HAP-1 (cell line): ENCODE measurements around the gene ATXN1.

Experiments
- DNase-seq, 2 experiments: peaks; one replicate each; pipeline ENCODE4 v3.0.0-alpha.2; 2016 to 2020; ENCODE audit warnings: low spot score in 2 of 2
- H3K27me3 ChIP-seq: fragments of 250-450 bp; sonication (Bioruptor Pico); 2 replicates; pipeline ENCODE4 v1.5.1; 2020; ENCODE audit warnings: low read depth, mild to moderate bottlenecking, moderate library complexity
- H3K36me3 ChIP-seq: fragments of 250-450 bp; sonication (Bioruptor Pico); replicated peaks from 2 replicates; pipeline ENCODE4 v1.5.1; 2020; ENCODE audit warnings: mild to moderate bottlenecking
- H3K4me1 ChIP-seq: fragments of 250-450 bp; sonication (Bioruptor Pico); 2 replicates; pipeline ENCODE4 v1.5.1; 2020; ENCODE audit warnings: mild to moderate bottlenecking
- H3K4me3 ChIP-seq: fragments of 250-450 bp; sonication (Bioruptor Pico); 2 replicates; pipeline ENCODE4 v1.5.1; 2020; ENCODE audit warnings: mild to moderate bottlenecking, moderate library complexity
- H3K9me3 ChIP-seq: fragments of 250-450 bp; sonication (Bioruptor Pico); 2 replicates; pipeline ENCODE4 v1.5.1; 2020; ENCODE audit warnings: mild to moderate bottlenecking, moderate library complexity
- in situ Hi-C: fragments of 300-500 bp; cut with MboI; formaldehyde crosslinking; loops from 3 replicates; pipeline ENCODE4 v1.14.3; 2020; ENCODE audit warnings: low sequenced_read_pairs, inconsistent platforms, mixed read lengths

The ATXN1 gene

DNA sequence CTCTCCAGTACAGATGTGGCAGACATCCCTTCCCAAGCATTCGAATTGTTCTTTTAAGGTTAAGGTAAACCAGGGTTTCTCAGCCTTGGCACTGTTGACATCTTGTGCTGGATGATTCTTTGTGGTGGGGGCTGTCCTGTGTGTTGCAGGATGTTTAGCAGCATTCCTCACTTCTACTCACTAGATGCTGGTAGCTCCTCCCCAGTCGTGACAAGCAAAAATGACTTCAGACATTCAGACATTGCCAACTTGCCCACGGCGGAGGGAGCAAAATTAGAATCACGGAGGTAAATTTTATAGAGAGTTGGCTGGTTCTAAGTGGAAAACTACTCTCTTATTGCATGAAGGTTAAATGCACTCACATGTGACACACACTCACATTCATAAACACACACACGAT lies 334.1 kb downstream of the ATXN1 start:
- no peaks in the 10 kb centered on the region for H3K9me3 ChIP-seq
- no peak for DNase-seq
- no peaks in the 10 kb centered on the region for H3K36me3 ChIP-seq
- in situ Hi-C loops, result no loop called here
- H3K27me3 ChIP-seq, result no peaks in the 10 kb centered on the region
- no peaks in the 10 kb centered on the region for H3K4me1 ChIP-seq
- H3K4me3 ChIP-seq, result no peak overlapping the region

DNA sequence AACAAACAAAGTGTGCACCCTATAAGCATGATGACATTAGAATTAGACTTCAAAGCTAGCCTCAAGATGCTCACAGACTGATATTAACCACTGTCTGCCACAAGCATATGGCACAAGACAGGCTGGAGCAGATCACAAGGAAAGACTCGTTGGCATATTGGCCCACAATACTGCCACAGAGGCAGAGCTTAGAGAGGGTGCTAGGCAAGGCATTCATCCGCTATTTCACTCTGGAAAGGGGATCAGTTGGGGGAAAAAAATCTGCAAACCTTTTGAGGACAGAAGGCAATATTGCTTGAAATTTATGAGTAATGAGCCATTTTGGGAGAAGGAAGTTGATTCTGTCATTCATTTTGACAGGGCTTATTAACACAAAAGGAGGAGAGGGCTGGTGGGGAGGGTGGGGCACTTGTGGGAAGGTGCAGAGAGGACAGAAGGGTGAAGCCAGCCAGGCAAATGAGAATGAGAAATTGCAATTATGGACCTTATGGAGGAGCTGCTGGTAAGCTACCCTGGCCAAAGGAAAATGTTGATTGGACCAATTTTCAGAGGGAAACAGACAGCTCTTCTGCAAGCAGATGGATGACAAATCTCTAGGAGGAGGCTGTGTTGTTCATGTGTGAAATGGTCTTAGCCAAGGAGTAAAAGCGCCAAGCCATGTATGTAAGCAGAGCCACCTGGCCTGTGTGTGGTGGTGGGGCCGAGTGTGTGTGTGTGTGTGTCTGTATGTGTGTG lies 335.2 kb downstream of the ATXN1 start:
- Histone ChIP-seq H3K4me3 (no peak overlapping the region), H3K27me3 (no peaks in the 10 kb centered on the region), H3K4me1 (no peaks in the 10 kb centered on the region), H3K36me3 (no peaks in the 10 kb centered on the region), H3K9me3 (no peaks in the 10 kb centered on the region)
- in situ Hi-C loops, result no loop called here
- no peak for DNase-seq

DNA sequence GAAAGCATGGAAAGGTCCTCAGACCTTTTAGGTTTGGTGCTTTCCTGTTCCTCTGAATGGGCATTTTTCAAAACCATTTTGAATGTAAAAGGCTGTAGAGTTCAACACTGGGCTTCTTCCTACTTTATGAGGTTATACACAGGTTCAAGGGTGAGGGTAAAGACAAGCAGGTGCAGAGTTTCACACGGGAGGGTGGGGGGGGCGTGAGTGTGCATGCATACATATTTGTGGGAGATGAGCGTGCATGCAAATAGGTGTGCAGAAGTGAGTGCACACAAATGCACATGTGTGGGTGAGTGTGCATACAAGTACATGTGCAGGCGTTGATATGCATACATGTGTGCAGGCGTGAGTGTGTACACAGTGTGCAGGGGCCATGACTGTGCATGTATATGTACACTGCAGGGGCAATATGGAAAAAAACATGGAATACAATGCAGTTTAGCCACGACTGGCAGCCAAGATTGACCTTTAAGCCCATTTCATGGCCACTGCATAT lies 339.7 kb downstream of the ATXN1 start:
- in situ Hi-C loops, result no loop called here
- Histone ChIP-seq H3K36me3 (no peaks in the 10 kb centered on the region), H3K4me1 (peaks cover 6% of the 10 kb centered on the region), H3K4me3 (no peak overlapping the region), H3K27me3 (no peaks in the 10 kb centered on the region), H3K9me3 (no peaks in the 10 kb centered on the region)
- no peak for DNase-seq

DNA sequence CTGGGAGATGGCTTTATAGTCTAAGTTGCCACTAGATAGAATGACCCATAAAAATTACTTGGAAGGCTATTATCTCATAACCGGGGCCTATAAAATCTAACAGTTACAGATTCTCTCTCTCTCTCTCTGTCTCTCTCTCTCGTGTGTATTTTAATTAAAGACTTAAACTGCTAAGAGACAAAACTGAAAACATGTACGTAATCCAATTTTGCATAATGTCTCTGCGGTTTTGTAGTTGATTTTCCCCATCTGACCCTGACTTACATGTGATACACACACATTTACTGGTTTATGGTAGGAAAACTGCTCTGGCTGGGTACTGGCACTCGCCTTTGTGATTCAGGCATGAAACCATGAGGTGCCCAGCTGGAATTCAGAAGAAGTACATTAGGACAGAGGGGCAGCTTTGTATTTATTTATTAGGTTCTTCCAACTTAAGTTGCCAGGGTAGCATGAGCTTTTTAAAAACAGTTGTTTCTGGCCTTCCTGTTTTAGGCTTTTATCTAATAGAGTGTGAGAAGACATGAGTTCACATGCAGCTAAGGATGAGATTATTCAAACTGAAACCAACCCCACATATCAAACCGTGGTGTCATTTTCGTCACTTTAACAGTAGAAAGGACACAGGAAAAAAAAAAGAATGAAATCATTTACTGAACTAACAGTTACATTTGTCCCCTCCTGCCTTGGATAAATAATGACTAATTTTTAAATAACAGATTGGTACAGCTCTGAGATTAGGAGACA lies 340.4 kb downstream of the ATXN1 start:
- in situ Hi-C loops, result no loop called here
- H3K9me3 ChIP-seq, result no peaks in the 10 kb centered on the region
- H3K4me3 ChIP-seq, result no peak overlapping the region
- H3K4me1 ChIP-seq, result peaks cover 6% of the 10 kb centered on the region
- no peaks in the 10 kb centered on the region for H3K36me3 ChIP-seq
- no peaks in the 10 kb centered on the region for H3K27me3 ChIP-seq
- DNase-seq, result peak; percentile 13 to 23

DNA sequence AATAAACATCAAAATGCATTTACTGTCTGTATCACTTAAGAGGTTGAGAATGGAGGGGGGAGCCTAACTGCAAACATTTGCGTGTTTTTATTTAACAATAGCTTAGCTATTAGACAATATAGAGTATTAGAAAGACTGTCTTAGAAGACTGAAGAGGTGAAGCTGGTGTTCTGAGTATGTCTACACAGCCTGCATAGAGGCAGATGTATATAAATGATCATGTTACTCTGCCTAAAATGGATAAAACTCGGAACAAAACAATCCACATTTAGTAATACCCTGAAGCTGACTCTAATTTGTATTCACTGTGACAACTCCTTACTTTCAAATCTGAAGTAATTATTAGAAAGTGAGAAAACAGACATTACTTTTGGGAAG lies 340.9 kb downstream of the ATXN1 start:
- no peak for DNase-seq

DNA sequence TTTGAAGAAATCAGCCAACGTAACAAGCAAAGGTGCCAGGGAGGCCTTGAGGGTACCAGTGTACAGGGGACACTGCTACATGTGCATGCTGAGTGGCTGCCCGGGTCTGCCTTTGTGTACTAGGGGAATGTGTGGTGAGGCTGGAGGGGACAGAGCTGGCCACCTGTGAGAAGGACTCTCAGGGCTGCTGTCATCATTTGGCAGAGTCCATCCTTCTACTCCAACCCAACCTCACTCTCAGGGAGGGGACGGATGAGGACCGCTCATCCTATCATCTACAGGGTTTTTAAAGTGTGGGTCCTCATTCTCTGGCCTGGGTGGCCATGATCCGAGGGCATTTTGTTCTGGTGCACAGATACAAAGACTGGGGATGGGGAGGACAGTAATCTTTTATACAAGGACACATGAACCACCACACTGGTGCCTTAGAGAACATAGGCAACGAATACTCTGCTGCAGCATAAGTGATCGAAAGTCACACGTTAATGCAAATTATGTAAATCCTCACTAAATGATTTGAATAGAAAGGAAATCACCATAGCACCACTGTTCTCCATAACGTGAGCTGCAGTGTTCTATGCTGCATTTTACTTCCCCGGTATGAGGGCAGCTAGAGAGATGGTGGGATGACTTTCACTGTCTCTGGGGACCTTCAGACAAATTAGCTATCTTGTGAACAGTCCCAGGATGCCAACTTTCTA lies 341.5 kb downstream of the ATXN1 start:
- H3K9me3 ChIP-seq, result no peaks in the 10 kb centered on the region
- H3K4me3 ChIP-seq, result no peak overlapping the region
- peaks cover 8% of the 10 kb centered on the region for H3K4me1 ChIP-seq
- no peaks in the 10 kb centered on the region for H3K27me3 ChIP-seq
- DNase-seq, result no peak
- H3K36me3 ChIP-seq, result no peaks in the 10 kb centered on the region
- in situ Hi-C loops, result no loop called here

More for the DNA sequence above, 340.9 kb downstream of the ATXN1 start:
- in situ Hi-C loops, result no loop called here
- Histone ChIP-seq H3K36me3 (no peaks in the 10 kb centered on the region), H3K9me3 (no peaks in the 10 kb centered on the region), H3K27me3 (no peaks in the 10 kb centered on the region), H3K4me1 (peaks cover 6% of the 10 kb centered on the region), H3K4me3 (no peak overlapping the region)

DNA sequence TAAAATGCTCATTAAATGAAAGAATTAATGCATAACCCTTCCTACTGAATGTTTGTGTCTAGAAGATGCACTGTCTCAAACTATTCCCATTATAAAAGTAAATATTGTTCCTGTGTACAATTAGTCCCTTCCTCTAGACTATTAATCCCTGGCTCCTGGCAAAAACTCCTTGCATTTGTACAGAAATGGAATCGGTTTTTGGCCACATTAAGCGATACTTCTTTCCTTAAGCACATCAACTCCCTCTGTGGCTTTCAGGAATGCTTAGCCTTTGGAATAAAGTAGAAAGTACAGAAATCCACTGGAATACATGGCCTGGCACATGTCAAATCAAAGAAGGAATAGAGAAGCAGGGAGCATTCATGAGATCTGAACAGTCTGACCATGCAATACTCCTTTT lies 343.1 kb downstream of the ATXN1 start:
- peaks cover 18% of the 10 kb centered on the region for H3K4me1 ChIP-seq
- H3K4me3 ChIP-seq, result no peak overlapping the region
- DNase-seq, result no peak
- no peaks in the 10 kb centered on the region for H3K36me3 ChIP-seq
- in situ Hi-C loops, result no loop called here
- H3K9me3 ChIP-seq, result no peaks in the 10 kb centered on the region
- no peaks in the 10 kb centered on the region for H3K27me3 ChIP-seq

DNA sequence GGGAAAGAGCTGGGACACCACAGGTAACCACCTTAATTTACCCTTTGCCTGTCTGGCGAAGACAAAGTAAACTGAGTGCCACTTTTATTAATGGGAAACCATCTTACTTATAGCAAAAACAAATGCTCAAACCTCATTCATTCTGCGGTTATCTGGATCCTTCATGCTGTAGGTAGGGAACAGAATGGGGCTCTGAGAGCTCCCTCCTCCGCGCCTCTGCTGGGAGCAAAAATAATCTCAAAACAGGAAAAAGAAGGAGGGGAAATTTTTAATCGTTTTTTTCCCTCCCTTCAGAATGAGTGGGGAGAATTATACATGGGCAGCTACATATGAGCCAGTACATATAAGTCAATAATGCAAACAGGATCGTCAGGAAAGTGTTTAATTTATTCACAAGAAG lies 345.6 kb downstream of the ATXN1 start:
- H3K36me3 ChIP-seq, result no peaks in the 10 kb centered on the region
- no peak for DNase-seq
- H3K4me1 ChIP-seq, result peaks cover 17% of the 10 kb centered on the region
- no peak overlapping the region for H3K4me3 ChIP-seq
- H3K27me3 ChIP-seq, result no peaks in the 10 kb centered on the region
- in situ Hi-C loops, result no loop called here
- H3K9me3 ChIP-seq, result no peaks in the 10 kb centered on the region

DNA sequence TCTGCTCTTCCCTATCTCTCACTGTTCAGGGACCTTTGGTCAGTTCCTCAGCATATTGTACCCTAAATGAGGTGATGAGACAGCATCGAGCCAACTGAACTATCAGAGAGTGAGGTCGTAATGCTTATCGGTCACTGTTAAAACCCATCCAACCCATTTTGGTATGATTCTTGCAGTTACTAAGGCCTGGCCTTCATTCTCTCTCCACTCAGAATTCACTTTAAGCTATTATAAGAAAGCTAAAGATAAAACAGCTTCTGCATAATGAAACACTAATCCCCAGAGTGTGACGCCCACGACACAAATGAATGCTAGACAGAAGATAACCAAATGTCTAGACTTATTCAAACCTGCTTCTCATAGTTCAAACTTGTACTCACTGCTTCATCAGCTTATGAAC lies 347.1 kb downstream of the ATXN1 start:
- in situ Hi-C loops, result no loop called here
- no peaks in the 10 kb centered on the region for H3K9me3 ChIP-seq
- peaks cover 12% of the 10 kb centered on the region for H3K4me1 ChIP-seq
- no peak overlapping the region for H3K4me3 ChIP-seq
- peak; percentile 24 to 49 for DNase-seq
- H3K27me3 ChIP-seq, result no peaks in the 10 kb centered on the region
- H3K36me3 ChIP-seq, result no peaks in the 10 kb centered on the region

DNA sequence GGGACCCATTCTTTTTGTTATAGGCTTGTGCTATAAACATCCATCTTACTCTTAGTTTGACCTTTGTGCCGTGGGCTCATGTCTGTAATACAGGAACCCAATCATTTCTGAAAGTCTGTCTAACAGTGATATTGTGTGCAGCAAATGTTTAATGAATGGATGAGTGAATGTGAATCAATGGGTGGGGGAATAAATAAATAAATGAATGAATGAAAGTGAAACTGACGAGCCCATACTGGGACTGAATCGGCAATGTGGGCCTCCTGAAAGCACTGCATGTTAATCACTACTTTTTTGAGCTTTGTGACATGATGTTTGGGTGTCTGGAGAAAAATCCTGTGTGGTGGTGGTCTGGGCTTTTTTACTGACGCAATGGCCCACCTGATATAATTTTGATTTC lies 347.9 kb downstream of the ATXN1 start:
- no peak overlapping the region for H3K4me3 ChIP-seq
- in situ Hi-C loops, result no loop called here
- no peaks in the 10 kb centered on the region for H3K27me3 ChIP-seq
- DNase-seq, result no peak
- no peaks in the 10 kb centered on the region for H3K36me3 ChIP-seq
- peaks cover 12% of the 10 kb centered on the region for H3K4me1 ChIP-seq
- H3K9me3 ChIP-seq, result no peaks in the 10 kb centered on the region

DNA sequence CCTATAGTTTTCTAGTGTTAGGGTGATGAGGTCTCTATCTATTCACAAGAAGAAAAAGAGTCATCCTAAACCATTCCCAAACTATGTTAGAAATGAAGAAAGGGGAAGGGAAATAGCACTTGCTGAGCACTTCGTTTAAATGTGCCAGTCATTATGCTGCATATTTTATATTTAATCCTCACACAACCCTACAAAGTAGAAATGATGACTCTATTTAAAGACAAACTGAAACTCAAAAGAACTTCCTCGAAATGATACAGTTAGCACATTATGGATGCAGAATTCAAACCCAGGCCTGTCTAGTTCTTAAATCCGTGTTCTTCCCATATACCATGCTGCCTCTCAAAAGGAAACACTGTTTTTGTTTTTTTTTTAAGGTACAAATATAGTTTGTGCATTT lies 348.3 kb downstream of the ATXN1 start:
- in situ Hi-C loops, result no loop called here
- H3K27me3 ChIP-seq, result no peaks in the 10 kb centered on the region
- peaks cover 12% of the 10 kb centered on the region for H3K4me1 ChIP-seq
- no peak for DNase-seq
- H3K9me3 ChIP-seq, result no peaks in the 10 kb centered on the region
- H3K4me3 ChIP-seq, result no peak overlapping the region
- no peaks in the 10 kb centered on the region for H3K36me3 ChIP-seq

DNA sequence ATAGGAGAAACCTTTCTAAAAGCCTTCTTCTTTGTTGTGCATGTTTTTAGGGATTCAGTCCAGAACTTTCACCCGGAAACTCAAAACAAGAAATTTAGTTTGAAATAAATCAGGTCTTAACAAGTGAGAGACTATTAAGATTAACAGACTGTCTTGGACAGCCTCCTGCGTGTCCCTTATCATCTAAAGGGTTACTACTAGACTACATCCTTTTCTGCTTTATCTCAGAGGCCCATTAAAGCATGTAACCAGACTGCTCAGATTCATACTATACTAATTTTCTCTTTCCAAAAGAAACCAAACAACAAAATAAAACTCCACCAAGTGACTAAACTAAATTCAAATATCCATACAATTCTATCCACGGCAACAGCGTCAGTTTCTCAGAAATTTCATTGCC lies 349.1 kb downstream of the ATXN1 start:
- DNase-seq, result no peak
- Histone ChIP-seq H3K4me3 (no peak overlapping the region), H3K36me3 (no peaks in the 10 kb centered on the region), H3K27me3 (no peaks in the 10 kb centered on the region), H3K4me1 (peaks cover 12% of the 10 kb centered on the region), H3K9me3 (no peaks in the 10 kb centered on the region)
- in situ Hi-C loops, result no loop called here

DNA sequence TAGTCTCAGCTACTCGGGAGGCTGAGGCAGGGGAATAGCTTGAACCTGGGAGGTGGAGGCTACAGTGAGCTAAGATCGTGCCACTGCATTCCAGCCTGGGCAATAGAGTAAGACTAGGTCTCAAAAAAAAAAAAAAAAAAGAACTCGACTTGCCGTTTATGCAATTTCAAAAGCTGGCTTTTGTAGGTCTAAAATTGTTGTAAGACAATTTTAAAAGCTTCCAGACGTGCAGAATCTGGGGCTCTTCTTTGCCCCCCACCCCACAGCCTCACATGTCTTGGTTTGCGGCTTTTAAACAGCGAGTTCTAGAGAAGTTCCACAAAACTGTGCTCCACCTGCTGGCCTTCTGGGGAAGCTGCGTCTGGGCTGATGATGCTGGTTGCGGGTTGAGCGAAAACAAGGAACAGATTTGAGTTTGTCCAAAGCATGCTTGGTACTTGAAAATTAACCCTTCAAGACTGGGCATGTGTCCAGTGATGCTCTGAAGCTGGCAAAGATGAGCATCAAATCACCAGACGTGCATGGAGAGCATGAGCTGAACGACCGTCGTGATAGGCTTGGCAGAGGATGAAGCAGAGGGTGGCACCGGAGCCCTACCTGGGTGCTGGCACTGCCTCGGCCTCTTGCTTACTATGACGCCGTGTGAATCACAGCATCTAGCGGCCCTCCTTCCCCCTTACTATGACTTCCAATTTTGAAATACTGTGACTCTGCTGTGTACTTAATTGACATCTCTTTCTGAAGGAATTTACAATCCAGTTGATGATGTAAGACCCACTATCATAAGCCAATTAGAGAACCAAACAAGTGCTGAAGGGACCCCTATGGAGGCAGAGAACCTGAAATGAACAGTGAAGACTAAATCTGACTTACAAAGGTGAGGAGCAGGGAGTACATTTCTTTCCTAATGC lies 351.5 kb downstream of the ATXN1 start:
- in situ Hi-C loops, result no loop called here

More for the DNA sequence above, 351.5 kb downstream of the ATXN1 start:
- no peaks in the 10 kb centered on the region for H3K27me3 ChIP-seq
- H3K9me3 ChIP-seq, result no peaks in the 10 kb centered on the region
- no peaks in the 10 kb centered on the region for H3K36me3 ChIP-seq
- peak; percentile 41 to 73 for DNase-seq
- no peak overlapping the region for H3K4me3 ChIP-seq
- peaks cover 11% of the 10 kb centered on the region for H3K4me1 ChIP-seq
